Activated CD4-positive, CD25-positive, alpha-beta regulatory T cell treated with anti-CD3 and anti-CD28 coated beads, Interleukin-2, amount 50 U/mL, for 72 hours (primary cell): ENCODE results near the gene FMN2.

Experiments
- DNase-seq: peaks from one replicate; pipeline ENCODE4 v3.0.0; 2021

The FMN2 gene

DNA sequence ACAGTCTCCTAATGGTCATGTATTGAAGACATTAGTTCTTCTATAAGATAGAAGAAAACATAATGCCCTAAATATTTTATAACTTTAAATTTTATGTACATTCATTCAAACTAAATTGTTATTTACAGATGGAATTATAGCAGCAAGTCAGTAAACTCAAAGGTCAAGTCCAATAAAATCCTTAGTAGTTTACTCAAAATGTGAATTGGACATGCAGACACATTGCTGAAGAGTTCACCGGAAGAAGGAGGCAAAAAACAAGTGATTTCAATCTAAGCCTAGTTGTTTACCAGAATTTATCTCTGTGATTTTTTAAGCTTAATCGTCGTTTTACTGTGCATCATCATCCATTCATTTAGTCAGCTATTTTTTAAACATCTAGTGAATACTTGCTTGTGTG is 370.6 kb downstream of the FMN2 start:
- no peak for DNase-seq

DNA sequence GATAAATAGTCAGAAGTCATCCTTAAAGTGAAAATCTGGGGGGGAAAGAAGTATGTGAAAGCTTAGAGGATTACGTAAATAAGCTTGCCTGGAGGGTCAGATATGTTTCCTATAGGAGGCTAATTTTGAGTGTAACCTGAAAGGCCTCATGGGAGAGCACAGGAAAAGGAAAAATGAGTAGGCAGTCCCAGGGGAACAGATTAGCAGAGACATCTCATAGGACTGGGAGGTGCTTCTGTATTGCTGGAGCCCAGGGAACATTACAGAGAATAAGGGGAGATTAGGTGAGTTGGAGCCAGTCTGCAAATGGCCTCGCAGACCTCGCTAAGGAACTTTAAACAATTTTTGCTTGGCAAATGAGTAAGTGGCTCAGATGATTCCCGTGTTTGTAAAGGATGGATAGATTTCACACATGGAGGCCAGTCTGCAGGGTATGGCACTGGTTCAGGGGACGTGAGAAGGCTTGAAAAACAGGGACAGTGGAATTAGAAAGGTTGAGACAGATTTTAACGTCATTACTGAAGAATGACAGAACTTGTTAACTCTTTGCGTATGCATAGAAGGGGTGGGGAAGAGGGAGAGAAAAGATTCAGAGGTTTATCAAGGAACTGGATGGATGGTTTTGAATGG is 371.2 kb downstream of the FMN2 start:
- DNase-seq: no peak

DNA sequence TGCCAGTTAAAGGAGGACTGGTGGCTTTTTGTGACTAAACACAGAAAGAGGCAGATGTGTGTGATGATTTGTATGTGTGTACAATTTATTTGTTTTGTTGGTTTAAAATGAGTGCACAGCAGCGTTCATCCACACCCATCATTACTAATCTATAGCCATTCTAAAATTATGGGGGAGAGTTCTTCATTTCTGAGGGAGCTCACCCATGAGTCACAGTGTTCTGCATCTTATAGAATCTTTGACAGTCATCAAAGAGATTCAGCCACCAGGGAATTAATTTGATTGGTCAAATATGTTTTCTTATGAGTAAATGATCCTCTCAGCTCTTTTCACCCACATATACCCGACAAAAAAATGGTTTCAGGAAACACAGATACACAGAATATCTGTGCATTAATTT is 372.4 kb downstream of the FMN2 start:
- no peak for DNase-seq

- DNase-seq: no peak
Observed at GRCh38 chr1:240465531-240465940, 373.9 kb downstream of the FMN2 start.

DNA sequence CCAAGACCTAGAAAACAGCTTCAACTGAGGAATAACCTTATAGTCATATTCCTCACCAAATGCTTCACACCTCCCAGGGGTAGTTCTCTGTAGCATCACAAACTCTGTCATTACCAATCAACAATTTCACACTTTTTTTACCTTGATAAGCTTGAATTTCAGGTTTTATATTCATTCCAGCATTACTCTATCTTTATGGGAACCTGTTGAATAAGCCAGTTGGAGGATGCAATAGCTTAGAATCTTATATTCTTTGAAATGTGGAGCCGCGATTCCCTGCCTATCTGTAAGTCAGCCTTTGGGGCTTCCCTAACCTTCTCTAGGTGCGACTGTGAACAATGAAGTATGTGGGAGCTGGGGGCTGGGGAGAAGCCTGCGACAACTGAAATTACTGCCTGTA is 374.8 kb downstream of the FMN2 start:
- DNase-seq: no peak

DNA sequence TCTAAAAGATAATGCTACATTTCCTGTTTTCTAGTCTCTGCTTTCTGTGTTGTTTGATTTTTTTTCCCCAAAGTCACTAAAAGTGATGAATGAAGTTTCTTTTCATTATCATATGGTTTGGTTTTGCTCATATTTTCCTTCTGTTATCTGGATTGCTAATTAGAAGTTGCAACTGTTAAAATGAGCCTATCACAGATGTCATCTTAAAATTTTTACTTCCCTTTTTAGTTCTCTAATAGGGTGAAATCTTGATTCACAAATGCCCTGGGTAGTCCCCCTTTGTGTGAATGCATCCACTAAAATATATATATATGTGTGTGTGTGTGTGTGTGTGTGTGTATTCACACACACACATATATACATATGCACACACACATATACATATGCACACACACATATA is 376.2 kb downstream of the FMN2 start:
- no peak for DNase-seq

DNA sequence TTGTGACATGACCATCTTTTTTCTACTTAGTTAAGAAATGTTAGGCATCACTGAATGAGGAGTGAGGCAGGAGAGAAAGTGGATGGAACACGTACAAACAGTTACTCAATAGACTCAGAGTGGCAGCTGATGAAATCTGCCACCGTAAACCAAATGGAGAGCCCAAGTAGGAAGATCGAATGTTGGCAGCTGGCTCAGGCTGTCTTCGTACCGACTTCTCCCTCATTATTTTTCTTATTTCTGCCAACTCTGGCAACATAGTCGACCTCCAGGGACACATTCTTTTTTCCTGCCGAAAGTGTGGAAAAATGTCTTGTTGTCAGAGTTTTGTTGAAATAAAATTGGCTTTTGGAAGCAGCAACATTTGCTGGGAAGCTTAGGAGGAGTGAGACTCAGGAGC is 377.0 kb downstream of the FMN2 start:
- no peak for DNase-seq

- no peak for DNase-seq
Observed at GRCh38 chr1:240474133-240474614, 382.5 kb downstream of the FMN2 start.

DNA sequence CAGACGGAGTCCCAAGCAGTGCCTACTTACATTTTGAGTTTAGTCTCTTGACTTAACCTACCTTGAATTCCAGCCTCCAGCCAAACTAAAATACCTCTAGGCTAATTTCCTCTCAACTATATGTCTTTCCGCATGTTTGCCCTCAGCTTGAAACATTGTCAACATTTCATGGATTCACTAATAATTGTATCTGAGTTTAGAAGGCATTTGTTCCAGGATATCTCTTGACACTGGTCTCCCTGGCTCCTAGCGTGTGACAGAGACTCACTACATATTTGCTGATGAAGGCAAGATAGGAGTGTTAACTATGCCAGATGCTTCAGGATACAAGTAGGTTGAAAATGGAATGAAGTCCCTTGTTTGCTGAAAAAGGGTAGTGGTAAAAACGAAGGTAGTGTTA is 384.1 kb downstream of the FMN2 start:
- no peak for DNase-seq

DNA sequence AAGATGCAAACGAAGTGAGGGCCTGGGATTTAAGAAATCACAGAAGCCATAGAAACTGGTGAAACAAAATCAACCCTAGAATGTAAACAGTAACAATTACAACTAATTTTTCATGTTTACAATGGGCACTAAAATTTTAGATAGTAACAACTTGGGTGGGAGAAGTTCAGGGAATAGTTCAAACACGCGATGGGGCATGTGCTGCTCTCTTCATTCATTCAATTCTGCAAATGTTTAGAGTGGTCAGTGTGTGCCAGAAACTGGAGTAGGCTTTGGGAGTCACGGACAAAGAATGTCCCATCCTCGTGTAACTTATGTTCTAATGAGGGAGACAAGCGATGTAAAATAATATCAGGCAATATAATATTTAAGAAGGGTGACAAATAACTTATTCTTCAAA is 386.9 kb downstream of the FMN2 start:
- DNase-seq: no peak

DNA sequence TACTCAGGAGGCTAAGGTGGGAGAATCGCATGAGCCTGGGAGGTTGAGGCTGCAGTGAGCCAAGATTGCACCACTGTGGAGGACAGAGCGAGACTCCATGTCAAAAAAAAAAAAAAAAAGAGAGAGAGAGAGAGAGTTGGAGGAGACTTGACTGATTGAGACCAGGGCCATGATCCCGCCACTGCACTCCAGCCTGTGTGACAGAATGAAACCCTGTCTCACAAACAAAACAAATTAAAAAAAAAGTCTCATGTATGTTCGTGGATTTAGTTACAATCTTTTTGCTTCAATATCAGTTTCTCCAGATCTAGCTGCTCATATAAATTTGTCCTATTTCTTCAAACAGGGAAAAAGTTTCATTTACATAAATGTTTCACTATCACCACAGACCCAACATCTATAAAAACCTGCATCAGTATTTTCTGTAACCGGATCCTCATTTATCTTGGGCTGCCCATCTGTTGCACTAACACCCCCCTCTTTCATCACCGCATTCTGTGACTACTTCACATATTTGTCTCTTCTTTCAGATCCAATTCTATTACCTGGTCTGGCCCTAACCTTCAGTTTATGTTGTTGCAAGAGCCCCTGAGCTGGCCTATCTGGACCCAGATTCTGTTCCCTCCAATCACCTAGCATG is 393.2 kb downstream of the FMN2 start:
- DNase-seq: no peak

- no peak for DNase-seq
Observed at GRCh38 chr1:240486611-240487010, 394.9 kb downstream of the FMN2 start.

DNA sequence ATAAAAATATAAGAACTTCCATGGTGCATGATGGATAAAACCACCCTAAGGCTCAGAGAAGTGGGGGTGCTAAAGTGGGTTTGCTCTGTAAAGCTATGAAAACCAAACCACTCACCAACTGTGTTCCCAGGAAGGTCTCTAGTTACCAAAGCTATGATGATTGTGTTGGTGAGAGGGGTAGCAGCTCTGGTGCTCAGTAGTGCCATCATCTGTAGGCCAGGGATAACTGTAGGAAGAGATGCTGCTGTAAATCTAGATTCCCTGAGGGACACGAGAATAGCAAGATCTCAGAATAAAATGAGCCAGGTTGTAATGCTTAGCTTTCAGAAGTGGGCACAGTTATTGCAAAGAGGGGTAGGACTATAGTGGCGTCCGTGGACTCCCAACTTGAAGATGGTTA is 395.8 kb downstream of the FMN2 start:
- no peak for DNase-seq

- no peak for DNase-seq
Observed at GRCh38 chr1:240491156-240491555, 399.5 kb downstream of the FMN2 start.

- DNase-seq: no peak
Observed at GRCh38 chr1:240491796-240492195, 400.1 kb downstream of the FMN2 start.

GRCh38 chr1:240492832-240493440 is 401.3 kb downstream of the FMN2 start:
- DNase-seq: no peak

- DNase-seq: no peak
Observed at GRCh38 chr1:240495601-240496000, 403.9 kb downstream of the FMN2 start.

GRCh38 chr1:240496356-240496755 is 404.7 kb downstream of the FMN2 start:
- DNase-seq: no peak

GRCh38 chr1:240496941-240497340 is 405.3 kb downstream of the FMN2 start:
- DNase-seq: no peak

GRCh38 chr1:240497908-240498307 is 406.2 kb downstream of the FMN2 start:
- no peak for DNase-seq

- no peak for DNase-seq
Observed at GRCh38 chr1:240498335-240498734, 406.7 kb downstream of the FMN2 start.

DNA sequence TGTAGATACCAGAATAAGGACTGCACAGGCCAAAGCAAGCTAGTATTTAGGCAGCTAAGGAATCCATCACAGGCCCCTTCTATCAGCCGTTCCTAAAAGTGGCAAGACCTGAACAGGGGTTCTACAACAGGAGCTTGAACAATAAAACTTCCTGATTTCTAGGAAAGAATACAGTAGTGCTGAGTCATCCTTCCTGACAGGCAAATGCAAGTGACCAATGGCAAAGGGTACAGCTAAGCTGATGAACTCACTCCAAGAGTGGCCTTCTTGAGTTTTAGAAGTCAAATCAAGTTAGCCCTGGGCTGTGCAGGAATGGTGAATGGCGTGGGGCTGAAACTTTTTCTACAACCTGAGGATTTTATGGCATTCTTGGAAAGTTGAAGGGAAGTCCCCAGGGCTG is 407.3 kb downstream of the FMN2 start:
- DNase-seq: no peak

DNA sequence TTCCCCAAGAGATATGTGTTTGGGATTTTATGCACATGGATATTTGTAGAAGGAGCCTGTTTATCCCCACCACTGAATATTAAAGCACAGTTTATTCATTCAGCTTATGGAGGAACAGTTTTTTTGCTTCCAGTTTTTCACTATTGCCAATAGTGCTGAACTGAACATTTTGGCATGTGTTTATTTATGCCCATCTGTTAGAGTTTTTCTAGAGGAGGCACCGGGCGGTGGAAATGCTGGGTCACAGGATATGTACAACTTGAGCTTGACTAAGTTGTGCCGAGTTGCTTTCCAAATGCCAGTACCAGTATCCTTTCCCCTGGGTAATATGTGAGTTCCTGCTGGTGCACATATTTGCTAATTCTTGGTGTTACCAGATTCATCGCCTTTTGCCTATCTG is 409.0 kb downstream of the FMN2 start:
- no peak for DNase-seq

DNA sequence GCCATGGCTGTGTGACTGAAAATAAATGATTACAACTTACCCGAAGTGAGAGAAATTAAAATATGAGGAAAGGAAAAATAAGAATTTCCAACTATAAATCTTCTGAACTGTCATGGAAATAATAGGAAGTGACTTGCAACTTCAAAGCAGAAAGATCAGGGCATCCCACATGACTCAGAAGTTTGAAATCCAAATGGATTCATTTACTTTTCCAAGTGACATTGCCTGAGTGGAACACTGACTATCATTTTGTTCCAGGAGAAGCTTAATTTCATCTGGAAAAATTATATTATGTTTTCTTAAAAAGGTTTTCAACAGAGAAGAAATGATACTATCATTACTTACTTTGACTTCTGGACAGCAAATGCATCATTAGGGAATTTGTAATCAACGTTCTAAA is 409.4 kb downstream of the FMN2 start:
- no peak for DNase-seq

DNA sequence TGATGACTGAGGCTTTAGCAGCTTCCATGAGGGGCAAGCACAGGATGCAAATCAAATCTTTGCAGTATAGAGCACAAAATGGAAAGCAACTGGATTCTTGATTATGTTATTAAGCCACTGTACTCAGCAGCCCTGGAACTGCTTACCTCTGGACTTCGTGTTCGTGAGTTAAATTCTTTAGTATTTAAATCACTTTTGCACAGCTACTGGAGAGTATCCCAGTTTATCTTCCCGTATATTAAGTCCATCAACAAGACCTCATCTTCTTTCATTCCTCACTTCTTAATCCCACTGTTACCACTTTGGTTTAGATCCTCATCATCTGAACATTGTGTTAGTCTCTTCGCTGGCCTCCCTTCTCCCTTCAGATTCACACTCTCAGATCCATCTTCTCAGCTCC is 411.4 kb downstream of the FMN2 start:
- DNase-seq: no peak
